BJ (cell line): ENCODE measurements around the gene DGKG. TPM values are rescaled to one million over a fixed set of nuclear protein-coding genes. Genes with fewer than 3 reads are reported as not detected.

Source experiments
- CTCF ChIA-PET: fragments of 350-600 bp; formaldehyde crosslinking; extraction: SDS; loops from one replicate; lab custom pipeline; 2021; ENCODE audit warnings: antibody characterized with exemption, inconsistent platforms; lab: Yijun Ruan, JAX
- POLR2A ChIA-PET: fragments of 300-600 bp; sonication (Branson Sonifier 250); formaldehyde crosslinking; extraction: SDS; loops from one replicate; lab custom pipeline; 2021; ENCODE audit warnings: antibody characterized with exemption; lab: Charles Lee
- DNase-seq: peaks from one replicate; pipeline ENCODE4 v3.0.0-alpha.2; 2011; ENCODE audit warnings: low read depth
- H3K27me3 ChIP-seq: 2 replicates; pipeline ENCODE4 v1.6.0; 2011; ENCODE audit warnings: low read length; ENCODE audit not compliant: control insufficient read depth, insufficient read depth
- H3K36me3 ChIP-seq: 2 replicates; pipeline ENCODE4 v1.5.1; 2011; ENCODE audit warnings: low read length; ENCODE audit not compliant: control insufficient read depth, insufficient read depth
- H3K4me3 ChIP-seq: 2 replicates; pipeline ENCODE4 v1.5.1; 2011; ENCODE audit warnings: low read depth, mild to moderate bottlenecking, control low read depth, low read length
- CTCF ChIP-seq: IDR thresholded peaks from 2 replicates; pipeline ENCODE4 v1.5.1; 2011; ENCODE audit warnings: low read depth, mild to moderate bottlenecking, control low read depth, inconsistent platforms, low read length, moderate library complexity; ENCODE audit not compliant: insufficient read depth
- polyA plus RNA-seq: library from polyadenylated mRNA; depleted of rRNA; stranded (reverse); fragments of >200 nt; gene quantifications from 2 replicates; pipeline ENCODE4 v1.2.3, GENCODE V29; 2011

DGKG gene
- polyA plus RNA-seq, 1 experiment: not detected

DNA sequence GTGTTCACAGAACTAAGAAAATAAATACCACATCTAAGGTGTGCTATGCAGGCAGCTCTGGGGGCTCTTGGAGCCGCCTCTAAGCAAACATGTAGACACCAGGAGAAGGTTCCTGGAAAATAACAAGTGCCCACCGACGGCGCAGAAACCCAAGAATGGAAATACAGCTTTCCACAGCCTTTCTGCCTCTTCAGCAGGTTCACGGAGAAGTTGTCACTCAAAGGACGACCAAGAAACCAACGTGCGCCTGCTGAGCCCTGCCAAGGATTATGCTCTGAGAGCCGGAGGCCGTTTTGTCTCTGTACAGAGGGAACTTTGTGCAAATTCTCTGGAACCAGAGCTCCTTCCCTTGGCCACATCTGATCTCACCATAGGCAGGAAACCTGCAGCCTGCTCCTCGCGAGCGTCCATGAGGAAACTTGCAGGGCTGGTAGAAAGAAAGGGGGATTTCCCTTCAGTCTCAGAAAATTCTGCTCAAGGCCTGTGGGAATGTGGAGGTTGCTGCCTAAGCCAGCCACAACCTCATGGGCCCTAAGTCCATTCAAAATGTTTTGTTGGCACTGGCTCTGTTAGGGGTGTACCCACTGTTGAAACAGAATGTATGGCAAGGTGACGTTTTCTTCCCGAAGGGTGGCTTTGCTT lies 212.6 kb downstream of the DGKG start:
- CTCF ChIA-PET: no interaction called here
- TF ChIP-seq CTCF: no peak
- Histone ChIP-seq H3K27me3 (peaks cover 3% of the 10 kb centered on the region; the same call in 1 of the 2 replicates), H3K36me3 (no peaks in the 10 kb centered on the region), H3K4me3 (no peak overlapping the region)
- POLR2A ChIA-PET: no interaction called here
- DNase-seq: no peak

GRCh38 chr3:186144257-186144656 lies 217.8 kb downstream of the DGKG start:
- POLR2A ChIA-PET: no interaction called here
- CTCF ChIA-PET: no interaction called here

GRCh38 chr3:186143250-186143649 lies 218.8 kb downstream of the DGKG start:
- H3K27me3 ChIP-seq: peaks cover 4% of the 10 kb centered on the region; the same call in 1 of the 2 replicates
- no peak for DNase-seq
- TF ChIP-seq CTCF: no peak
- no peaks in the 10 kb centered on the region for H3K36me3 ChIP-seq
- H3K4me3 ChIP-seq: no peak overlapping the region
- POLR2A ChIA-PET: no interaction called here
- CTCF ChIA-PET: interaction anchor here (1.3 kb wide), 1 partner anchor 10 kb away, joined by 3 read pairs; no protein-coding TSS in a partner anchor

More at GRCh38 chr3:186144257-186144656, 217.8 kb downstream of the DGKG start:
- Histone ChIP-seq H3K27me3 (peaks cover 4% of the 10 kb centered on the region; the same call in 1 of the 2 replicates), H3K4me3 (no peak overlapping the region), H3K36me3 (no peaks in the 10 kb centered on the region)
- no peak for TF ChIP-seq CTCF
- DNase-seq: no peak

GRCh38 chr3:186142393-186142932 lies 219.6 kb downstream of the DGKG start:
- DNase-seq: no peak
- Histone ChIP-seq H3K4me3 (no peak overlapping the region), H3K27me3 (peaks cover 4% of the 10 kb centered on the region; the same call in 1 of the 2 replicates), H3K36me3 (no peaks in the 10 kb centered on the region)
- TF ChIP-seq CTCF: no peak
- ChIA-PET CTCF (interaction anchor here (1.3 kb wide), 1 partner anchor 9 kb away, joined by 3 read pairs; no protein-coding TSS in a partner anchor), POLR2A (interaction anchor here (0.7 kb wide), 1 partner anchor 475 kb away, joined by 3 read pairs; no protein-coding TSS in a partner anchor)

GRCh38 chr3:186141790-186142189 lies 220.2 kb downstream of the DGKG start:
- H3K36me3 ChIP-seq: no peaks in the 10 kb centered on the region
- POLR2A ChIA-PET: no interaction called here
- TF ChIP-seq CTCF: no peak
- no peak for DNase-seq
- CTCF ChIA-PET: no interaction called here
- peaks cover 4% of the 10 kb centered on the region; the same call in 1 of the 2 replicates for H3K27me3 ChIP-seq
- no peak overlapping the region for H3K4me3 ChIP-seq
